Measurements from ENCODE around the gene SMCP. TPM values are rescaled to one million over a fixed set of nuclear protein-coding genes. Genes with fewer than 3 reads are reported as not detected.

SMCP gene
- total and polyA plus RNA-seq, 2 experiments from 2014 or later, result not detected

- DNase-seq (ENCODE audit: low spot score), result no peak
- Mint-ChIP-seq H3K9me3 (peaks cover 2% of the 10 kb centered on the region; the same call in 2 of the 3 replicates), H3K27me3 (ENCODE audit: insufficient read depth, low read depth, poor library complexity) (peaks cover 6% of the 10 kb centered on the region), H3K4me1 (no peaks in the 10 kb centered on the region), H3K36me3 (ENCODE audit: low read depth) (peaks cover 3% of the 10 kb centered on the region; the same call in 1 of the 3 replicates), H3K4me3 (no peak overlapping the region), H3K27ac (no peak overlapping the region)
- no peak for ATAC-seq
- no peaks in the 10 kb centered on the region for H4K20me1 ChIP-seq (replicated peaks; ENCODE audit: insufficient read depth)
- no peaks in the 10 kb centered on the region for H3K36me3 ChIP-seq (ENCODE audit: insufficient read depth)
- H3K27ac ChIP-seq (ENCODE audit: low read depth), result no peak overlapping the region
- TF ChIP-seq EZH2 (IDR thresholded peaks at IDR 0.05; ENCODE audit: low read depth, unreplicated experiment) (no peak), NANOG (IDR thresholded peaks at IDR 0.05; ENCODE audit: borderline replicate concordance) (no peak), JUNB (IDR thresholded peaks at IDR 0.05; ENCODE audit: unreplicated experiment) (no peak), POLR2AphosphoS5 (IDR thresholded peaks at IDR 0.05; ENCODE audit: low read depth) (no peak), EZH2phosphoT487 (IDR thresholded peaks at IDR 0.05; ENCODE audit: unreplicated experiment) (no peak), CREB1 (CRISPR knock-in tag; IDR thresholded peaks at IDR 0.05; ENCODE audit: low read depth) (no peak), REST (IDR thresholded peaks at IDR 0.05; ENCODE audit: unreplicated experiment) (no peak), ZNF114 (CRISPR knock-in tag; IDR thresholded peaks at IDR 0.05) (no peak), ZNF331 (CRISPR knock-in tag; IDR thresholded peaks at IDR 0.05; ENCODE audit: low read depth) (no peak), STAT1 (IDR thresholded peaks at IDR 0.05; ENCODE audit: unreplicated experiment) (no peak), ZNF462 (CRISPR knock-in tag; IDR thresholded peaks at IDR 0.05) (no peak)
- TF ChIP-seq, protein P1, sequence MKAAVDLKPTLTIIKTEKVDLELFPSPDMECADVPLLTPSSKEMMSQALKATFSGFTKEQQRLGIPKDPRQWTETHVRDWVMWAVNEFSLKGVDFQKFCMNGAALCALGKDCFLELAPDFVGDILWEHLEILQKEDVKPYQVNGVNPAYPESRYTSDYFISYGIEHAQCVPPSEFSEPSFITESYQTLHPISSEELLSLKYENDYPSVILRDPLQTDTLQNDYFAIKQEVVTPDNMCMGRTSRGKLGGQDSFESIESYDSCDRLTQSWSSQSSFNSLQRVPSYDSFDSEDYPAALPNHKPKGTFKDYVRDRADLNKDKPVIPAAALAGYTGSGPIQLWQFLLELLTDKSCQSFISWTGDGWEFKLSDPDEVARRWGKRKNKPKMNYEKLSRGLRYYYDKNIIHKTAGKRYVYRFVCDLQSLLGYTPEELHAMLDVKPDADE (IDR thresholded peaks at IDR 0.05), result no peak
- TF ChIP-seq, protein P2, sequence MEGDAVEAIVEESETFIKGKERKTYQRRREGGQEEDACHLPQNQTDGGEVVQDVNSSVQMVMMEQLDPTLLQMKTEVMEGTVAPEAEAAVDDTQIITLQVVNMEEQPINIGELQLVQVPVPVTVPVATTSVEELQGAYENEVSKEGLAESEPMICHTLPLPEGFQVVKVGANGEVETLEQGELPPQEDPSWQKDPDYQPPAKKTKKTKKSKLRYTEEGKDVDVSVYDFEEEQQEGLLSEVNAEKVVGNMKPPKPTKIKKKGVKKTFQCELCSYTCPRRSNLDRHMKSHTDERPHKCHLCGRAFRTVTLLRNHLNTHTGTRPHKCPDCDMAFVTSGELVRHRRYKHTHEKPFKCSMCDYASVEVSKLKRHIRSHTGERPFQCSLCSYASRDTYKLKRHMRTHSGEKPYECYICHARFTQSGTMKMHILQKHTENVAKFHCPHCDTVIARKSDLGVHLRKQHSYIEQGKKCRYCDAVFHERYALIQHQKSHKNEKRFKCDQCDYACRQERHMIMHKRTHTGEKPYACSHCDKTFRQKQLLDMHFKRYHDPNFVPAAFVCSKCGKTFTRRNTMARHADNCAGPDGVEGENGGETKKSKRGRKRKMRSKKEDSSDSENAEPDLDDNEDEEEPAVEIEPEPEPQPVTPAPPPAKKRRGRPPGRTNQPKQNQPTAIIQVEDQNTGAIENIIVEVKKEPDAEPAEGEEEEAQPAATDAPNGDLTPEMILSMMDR (conservative IDR thresholded peaks at IDR 0.05; ENCODE audit: low read depth in 2 of 2), result no peak
- no peak overlapping the region for H3K4me3 ChIP-seq
- H3K27me3 ChIP-seq (ENCODE audit: insufficient read depth), result no peaks in the 10 kb centered on the region
- H3K9me2 ChIP-seq (ENCODE audit: insufficient read depth), result 0 out of 2 replicates have a peak, but pooled peaks cover 6% of the 10 kb centered on the region
- no peak overlapping the region for H2AFZ ChIP-seq
- no peaks in the 10 kb centered on the region for H3K79me2 ChIP-seq (replicated peaks; ENCODE audit: insufficient read depth)
- H3K4me1 ChIP-seq (ENCODE audit: insufficient read depth), result no peaks in the 10 kb centered on the region
- H3F3A ChIP-seq (replicated peaks; ENCODE audit: low read depth), result no peaks in the 10 kb centered on the region
- H3K4me2 ChIP-seq, result no peak overlapping the region
Observed at GRCh38 chr1:152879559-152880198, 1.6 kb downstream of the SMCP start.
